OCI-LY1 (cell line): ENCODE data around the gene SEMA3G.
A peak's percentile ranks its signal among the peaks of the same experiment; 100 is the strongest.

Source experiments
- H2AFZ ChIP-seq: fragments of 200-600 bp; sonication (generic), shearing (Covaris generic); 2 replicates; pipeline ENCODE4 v1.6.0; 2014; ENCODE audit warnings: antibody characterized with exemption, mild to moderate bottlenecking, low read length
- H3F3A ChIP-seq: fragments of 200-600 bp; sonication (generic), shearing (Covaris generic); 2 replicates; pipeline ENCODE4 v1.6.0; 2014; ENCODE audit warnings: mild to moderate bottlenecking, antibody characterized with exemption, low read length, moderate library complexity; ENCODE audit not compliant: insufficient read depth
- H3K27ac ChIP-seq: fragments of 200-600 bp; sonication (generic); 2 replicates; pipeline ENCODE4 v1.5.1; 2014; ENCODE audit warnings: low read length, mixed run types, mild to moderate bottlenecking, low read depth; ENCODE audit not compliant: poor library complexity, severe bottlenecking
- H3K27me3 ChIP-seq: fragments of 200-600 bp; sonication (generic); 2 replicates; pipeline ENCODE4 v1.6.0; 2014; ENCODE audit warnings: antibody characterized with exemption, mild to moderate bottlenecking, low read length, moderate library complexity; ENCODE audit not compliant: insufficient read depth
- H3K36me3 ChIP-seq: fragments of 200-600 bp; sonication (generic); 2 replicates; pipeline ENCODE4 v1.6.1; 2014; ENCODE audit warnings: mild to moderate bottlenecking, antibody characterized with exemption, low read length, moderate library complexity, mixed read lengths; ENCODE audit not compliant: insufficient read depth
- H3K4me1 ChIP-seq: fragments of 200-600 bp; sonication (generic); 2 replicates; pipeline ENCODE4 v1.5.1; 2014; ENCODE audit warnings: mild to moderate bottlenecking, low read length, moderate library complexity; ENCODE audit not compliant: insufficient read depth, severe bottlenecking
- H3K4me2 ChIP-seq: fragments of 200-600 bp; sonication (generic), shearing (Covaris generic); 2 replicates; pipeline ENCODE4 v1.6.1; 2014; ENCODE audit warnings: low read length
- H3K4me3 ChIP-seq: fragments of 200-600 bp; sonication (generic); 2 replicates; pipeline ENCODE4 v1.5.1; 2014; ENCODE audit warnings: low read length, low read depth, mild to moderate bottlenecking, mixed read lengths; ENCODE audit not compliant: poor library complexity, severe bottlenecking
- H3K79me2 ChIP-seq: fragments of 200-600 bp; shearing (Covaris generic); 2 replicates; pipeline ENCODE4 v1.6.1; 2016; ENCODE audit warnings: mixed run types, low read length, mixed read lengths; ENCODE audit not compliant: insufficient read depth
- H3K9ac ChIP-seq: fragments of 200-600 bp; sonication (generic), shearing (Covaris generic); 2 replicates; pipeline ENCODE4 v1.6.1; 2014; ENCODE audit warnings: mild to moderate bottlenecking, low read length, mixed read lengths
- H3K9me2 ChIP-seq: fragments of 200-600 bp; sonication (generic), shearing (Covaris generic); 2 replicates; pipeline ENCODE4 v1.6.1; 2014; ENCODE audit warnings: low read depth, mild to moderate bottlenecking, low read length, mixed read lengths
- H3K9me3 ChIP-seq: fragments of 200-600 bp; shearing (Covaris generic); 2 replicates; pipeline ENCODE4 v1.6.1; 2014; ENCODE audit warnings: low read length, mixed read lengths
- H4K20me1 ChIP-seq: fragments of 200-600 bp; sonication (generic), shearing (Covaris generic); 2 replicates; pipeline ENCODE4 v1.6.0; 2016; ENCODE audit warnings: mild to moderate bottlenecking, low read length; ENCODE audit not compliant: insufficient read depth
- EZH2 ChIP-seq: fragments of 200-600 bp; sonication (generic), shearing (Covaris generic); IDR thresholded peaks from 2 replicates; pipeline ENCODE4 v1.8.0; 2017; ENCODE audit warnings: borderline replicate concordance, mixed run types, mild to moderate bottlenecking, antibody characterized with exemption, low read length, moderate library complexity, mixed read lengths
- TF ChIP-seq, protein P1 (sequence below): fragments of 200-600 bp; sonication (generic), shearing (Covaris generic); IDR thresholded peaks from 2 replicates; pipeline ENCODE4 v1.5.1; 2017; ENCODE audit warnings: mild to moderate bottlenecking, antibody characterized with exemption, low read length, moderate library complexity, mixed read lengths

SEMA3G gene

DNA sequence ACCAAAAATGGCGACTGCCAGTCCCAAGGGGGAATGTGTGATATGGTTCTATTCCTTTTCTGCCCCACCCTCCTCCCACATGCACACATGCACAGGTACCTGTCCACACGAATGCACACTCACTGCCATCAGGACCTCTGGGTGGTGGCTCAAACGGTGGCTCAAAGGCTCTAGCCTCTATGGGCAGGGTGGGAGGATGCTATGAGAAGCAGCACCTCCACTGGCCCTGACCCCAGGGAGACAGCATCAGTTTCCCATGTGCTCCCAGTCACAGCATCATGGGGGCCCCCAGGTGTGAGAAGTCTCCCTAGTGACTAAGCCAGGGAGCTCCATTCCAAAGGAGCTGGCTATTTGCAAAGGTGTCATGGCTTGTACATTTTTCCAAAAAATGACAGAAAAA lies 15.9 kb downstream of the SEMA3G start:
- Histone ChIP-seq H3F3A (no peaks in the 10 kb centered on the region), H3K9ac (no peak overlapping the region), H3K27me3 (no peaks in the 10 kb centered on the region), H3K27ac (no peak overlapping the region), H2AFZ (no peak overlapping the region), H3K79me2 (no peaks in the 10 kb centered on the region), H3K9me2 (no peaks in the 10 kb centered on the region), H3K4me1 (no peaks in the 10 kb centered on the region), H3K36me3 (no peaks in the 10 kb centered on the region), H4K20me1 (no peaks in the 10 kb centered on the region), H3K9me3 (no peaks in the 10 kb centered on the region), H3K4me2 (no peak overlapping the region), H3K4me3 (no peak overlapping the region)
- TF ChIP-seq EZH2: no peak
- TF ChIP-seq, protein P1, sequence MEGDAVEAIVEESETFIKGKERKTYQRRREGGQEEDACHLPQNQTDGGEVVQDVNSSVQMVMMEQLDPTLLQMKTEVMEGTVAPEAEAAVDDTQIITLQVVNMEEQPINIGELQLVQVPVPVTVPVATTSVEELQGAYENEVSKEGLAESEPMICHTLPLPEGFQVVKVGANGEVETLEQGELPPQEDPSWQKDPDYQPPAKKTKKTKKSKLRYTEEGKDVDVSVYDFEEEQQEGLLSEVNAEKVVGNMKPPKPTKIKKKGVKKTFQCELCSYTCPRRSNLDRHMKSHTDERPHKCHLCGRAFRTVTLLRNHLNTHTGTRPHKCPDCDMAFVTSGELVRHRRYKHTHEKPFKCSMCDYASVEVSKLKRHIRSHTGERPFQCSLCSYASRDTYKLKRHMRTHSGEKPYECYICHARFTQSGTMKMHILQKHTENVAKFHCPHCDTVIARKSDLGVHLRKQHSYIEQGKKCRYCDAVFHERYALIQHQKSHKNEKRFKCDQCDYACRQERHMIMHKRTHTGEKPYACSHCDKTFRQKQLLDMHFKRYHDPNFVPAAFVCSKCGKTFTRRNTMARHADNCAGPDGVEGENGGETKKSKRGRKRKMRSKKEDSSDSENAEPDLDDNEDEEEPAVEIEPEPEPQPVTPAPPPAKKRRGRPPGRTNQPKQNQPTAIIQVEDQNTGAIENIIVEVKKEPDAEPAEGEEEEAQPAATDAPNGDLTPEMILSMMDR: no peak

DNA sequence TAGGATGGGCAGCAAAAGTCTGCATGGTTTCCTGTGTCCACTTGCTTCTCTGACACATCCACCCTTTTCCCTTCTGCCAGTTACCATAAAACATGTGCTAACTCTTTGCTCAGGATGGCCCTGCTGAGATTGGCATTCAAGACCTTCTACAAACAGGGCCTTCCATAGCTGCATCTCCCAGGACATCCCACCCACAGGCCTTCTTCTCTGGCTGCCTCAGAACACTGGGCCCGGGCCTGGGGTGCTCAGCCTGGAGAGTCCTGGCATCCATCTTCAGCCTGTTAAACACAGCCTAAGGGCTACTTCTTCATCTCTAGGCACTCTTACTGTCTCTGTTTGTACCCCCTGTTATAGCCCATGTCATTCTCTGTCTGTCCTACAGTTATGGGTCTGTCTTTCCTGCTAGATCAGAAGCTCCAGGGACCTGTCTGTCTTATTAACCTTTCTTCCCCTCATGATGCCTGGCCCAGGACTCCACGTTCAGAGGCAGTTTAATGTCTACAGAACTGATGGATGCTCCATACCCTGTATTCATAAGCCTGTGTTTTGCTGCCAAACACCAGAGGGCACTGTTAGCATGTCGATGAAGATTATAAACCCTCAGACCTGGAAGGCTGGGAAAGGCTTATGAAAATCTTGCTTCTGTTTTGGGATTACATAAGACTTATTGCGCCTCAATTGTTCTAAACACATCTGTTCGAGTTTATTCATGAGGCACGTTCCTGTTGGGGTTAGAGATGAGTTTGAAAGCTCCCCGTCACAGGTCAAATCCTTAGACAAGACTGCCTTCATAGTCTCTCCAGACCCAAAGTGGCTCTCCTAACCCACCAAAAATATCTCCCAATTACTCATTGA lies 16.5 kb downstream of the SEMA3G start:
- TF ChIP-seq, protein P1: peak; percentile 89
- no peak for TF ChIP-seq EZH2
- H3K4me2 ChIP-seq: no peak overlapping the region

DNA sequence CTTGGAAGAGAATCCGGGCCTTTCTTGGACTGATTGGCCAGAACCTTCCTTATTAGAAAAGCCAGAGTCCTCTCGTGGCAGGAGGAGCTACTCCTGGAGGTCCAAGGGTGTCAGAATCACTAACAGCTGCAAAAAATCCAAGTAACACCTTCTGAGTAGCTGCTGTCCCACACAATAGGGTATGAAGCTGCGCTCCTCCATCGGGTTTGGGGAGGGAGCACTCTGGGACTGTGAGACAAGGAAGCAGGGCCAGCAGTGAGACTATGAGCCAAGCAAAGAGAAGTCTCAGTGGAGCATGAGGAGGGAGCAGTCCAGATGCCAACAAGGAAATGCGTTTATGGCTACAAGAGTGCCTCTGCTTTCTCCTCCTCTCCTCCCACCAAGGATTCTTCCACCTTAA lies 21.7 kb downstream of the SEMA3G start:
- no peaks in the 10 kb centered on the region for H3F3A ChIP-seq
- no peak overlapping the region for H3K4me2 ChIP-seq
- H4K20me1 ChIP-seq: no peaks in the 10 kb centered on the region
- TF ChIP-seq, protein P1: no peak
- TF ChIP-seq EZH2: no peak
- no peak overlapping the region for H3K27ac ChIP-seq
- H3K4me3 ChIP-seq: no peak overlapping the region
- H3K27me3 ChIP-seq: no peaks in the 10 kb centered on the region
- H3K79me2 ChIP-seq: no peaks in the 10 kb centered on the region
- H2AFZ ChIP-seq: no peak overlapping the region
- H3K9ac ChIP-seq: no peak overlapping the region
- no peaks in the 10 kb centered on the region for H3K36me3 ChIP-seq
- no peaks in the 10 kb centered on the region for H3K9me2 ChIP-seq
- H3K4me1 ChIP-seq: no peaks in the 10 kb centered on the region
- no peaks in the 10 kb centered on the region for H3K9me3 ChIP-seq

More for the DNA sequence above, 16.5 kb downstream of the SEMA3G start:
- Histone ChIP-seq H3K9ac (no peak overlapping the region), H3K9me3 (no peaks in the 10 kb centered on the region), H4K20me1 (no peaks in the 10 kb centered on the region), H3F3A (no peaks in the 10 kb centered on the region), H3K36me3 (no peaks in the 10 kb centered on the region), H3K27me3 (no peaks in the 10 kb centered on the region), H3K4me3 (no peak overlapping the region), H3K79me2 (no peaks in the 10 kb centered on the region), H3K27ac (no peak overlapping the region), H3K4me1 (no peaks in the 10 kb centered on the region), H2AFZ (no peak overlapping the region), H3K9me2 (no peaks in the 10 kb centered on the region)
